Measurements from ENCODE around the gene KIF9. TPM values are rescaled to one million over a fixed set of nuclear protein-coding genes. Genes with fewer than 3 reads are reported as not detected.

Gene KIF9
- total RNA-seq, 1 donor from 2014 or later: 7.5 TPM

- no peaks in the 10 kb centered on the region for H3K9me3 ChIP-seq (ENCODE audit: insufficient read depth, low read depth, low read length)
- Mint-ChIP-seq H3K4me1 (ENCODE audit: low read depth, unreplicated experiment) (peaks cover 9% of the 10 kb centered on the region), H3K9me3 (ENCODE audit: unreplicated experiment) (no peaks in the 10 kb centered on the region), H3K27me3 (ENCODE audit: low read depth, unreplicated experiment) (peaks cover 2% of the 10 kb centered on the region), H3K27ac (ENCODE audit: unreplicated experiment) (no peak overlapping the region), H3K36me3 (ENCODE audit: low read depth, unreplicated experiment) (no peaks in the 10 kb centered on the region), H3K4me3 (ENCODE audit: unreplicated experiment) (no peak overlapping the region)
- no peaks in the 10 kb centered on the region for H3K27me3 ChIP-seq (ENCODE audit: insufficient read depth, low read length)
- H2AFZ ChIP-seq (ENCODE audit: low read depth, low read length): no peak overlapping the region
- H3K36me3 ChIP-seq (ENCODE audit: insufficient read depth, low read length): no peaks in the 10 kb centered on the region
- H3K27ac ChIP-seq (ENCODE audit: low read depth, low read length): no peak overlapping the region
- FAIRE-seq: no peak
- no peak for TF ChIP-seq CTCF (IDR thresholded peaks at IDR 0.05; ENCODE audit: insufficient read depth, low read depth, low read length)
- no peak for TF ChIP-seq EZH2 (IDR thresholded peaks at IDR 0.05; ENCODE audit: insufficient read depth, low read length)
- no peak overlapping the region for H3K4me2 ChIP-seq (ENCODE audit: low read length)
- no peak overlapping the region for H3K4me3 ChIP-seq (ENCODE audit: insufficient read depth, low read depth, low read length)
- no peak overlapping the region for H3K9ac ChIP-seq (ENCODE audit: low read length)
- H3K79me2 ChIP-seq (ENCODE audit: insufficient read depth, low read length): no peaks in the 10 kb centered on the region
- peaks cover 11% of the 10 kb centered on the region for H3K4me1 ChIP-seq (ENCODE audit: insufficient read depth, low read length)
- H4K20me1 ChIP-seq (ENCODE audit: insufficient read depth, low read length): no peaks in the 10 kb centered on the region
- DNase-seq (ENCODE audit: low read depth): no peak
Measured at GRCh38 chr3:47265725-47266428, 16.7 kb downstream of the KIF9 start.

GRCh38 chr3:47265008-47265407 is 17.6 kb downstream of the KIF9 start:
- Mint-ChIP-seq H3K4me1 (ENCODE audit: low read depth, unreplicated experiment) (peaks cover 12% of the 10 kb centered on the region), H3K9me3 (ENCODE audit: unreplicated experiment) (no peaks in the 10 kb centered on the region), H3K4me3 (ENCODE audit: unreplicated experiment) (no peak overlapping the region), H3K27me3 (ENCODE audit: low read depth, unreplicated experiment) (peaks cover 2% of the 10 kb centered on the region), H3K27ac (ENCODE audit: unreplicated experiment) (no peak overlapping the region), H3K36me3 (ENCODE audit: low read depth, unreplicated experiment) (peaks cover 2% of the 10 kb centered on the region)
- FAIRE-seq (no peak), DNase-seq (ENCODE audit: low read depth) (no peak)
- Histone ChIP-seq H3K27ac (ENCODE audit: low read depth, low read length) (no peak overlapping the region), H3K4me2 (ENCODE audit: low read length) (no peak overlapping the region), H3K36me3 (ENCODE audit: insufficient read depth, low read length) (no peaks in the 10 kb centered on the region), H3K4me3 (ENCODE audit: insufficient read depth, low read depth, low read length) (no peak overlapping the region), H3K9ac (ENCODE audit: low read length) (no peak overlapping the region), H3K79me2 (ENCODE audit: insufficient read depth, low read length) (no peaks in the 10 kb centered on the region), H4K20me1 (ENCODE audit: insufficient read depth, low read length) (no peaks in the 10 kb centered on the region), H3K9me3 (ENCODE audit: insufficient read depth, low read depth, low read length) (no peaks in the 10 kb centered on the region), H3K27me3 (ENCODE audit: insufficient read depth, low read length) (no peaks in the 10 kb centered on the region), H3K4me1 (ENCODE audit: insufficient read depth, low read length) (peaks cover 11% of the 10 kb centered on the region), H2AFZ (ENCODE audit: low read depth, low read length) (no peak overlapping the region)
- TF ChIP-seq EZH2 (IDR thresholded peaks at IDR 0.05; ENCODE audit: insufficient read depth, low read length) (no peak), CTCF (IDR thresholded peaks at IDR 0.05; ENCODE audit: insufficient read depth, low read depth, low read length) (no peak)

- Mint-ChIP-seq H3K9me3 (ENCODE audit: unreplicated experiment) (no peaks in the 10 kb centered on the region), H3K36me3 (ENCODE audit: low read depth, unreplicated experiment) (peaks cover 2% of the 10 kb centered on the region), H3K4me1 (ENCODE audit: low read depth, unreplicated experiment) (peaks cover 4% of the 10 kb centered on the region), H3K27ac (ENCODE audit: unreplicated experiment) (no peak overlapping the region), H3K27me3 (ENCODE audit: low read depth, unreplicated experiment) (peaks cover 5% of the 10 kb centered on the region), H3K4me3 (ENCODE audit: unreplicated experiment) (no peak overlapping the region)
- H3K4me1 ChIP-seq (ENCODE audit: insufficient read depth, low read length): peaks cover 2% of the 10 kb centered on the region
- no peaks in the 10 kb centered on the region for H3K79me2 ChIP-seq (ENCODE audit: insufficient read depth, low read length)
- no peak overlapping the region for H3K4me2 ChIP-seq (ENCODE audit: low read length)
- no peak overlapping the region for H3K27ac ChIP-seq (ENCODE audit: low read depth, low read length)
- TF ChIP-seq CTCF (IDR thresholded peaks at IDR 0.05; ENCODE audit: insufficient read depth, low read depth, low read length) (no peak), EZH2 (IDR thresholded peaks at IDR 0.05; ENCODE audit: insufficient read depth, low read length) (no peak)
- DNase-seq (ENCODE audit: low read depth) (no peak), FAIRE-seq (no peak)
- H3K9me3 ChIP-seq (ENCODE audit: insufficient read depth, low read depth, low read length): no peaks in the 10 kb centered on the region
- H2AFZ ChIP-seq (ENCODE audit: low read depth, low read length): no peak overlapping the region
- H3K36me3 ChIP-seq (ENCODE audit: insufficient read depth, low read length): no peaks in the 10 kb centered on the region
- no peak overlapping the region for H3K4me3 ChIP-seq (ENCODE audit: insufficient read depth, low read depth, low read length)
- no peak overlapping the region for H3K9ac ChIP-seq (ENCODE audit: low read length)
- H3K27me3 ChIP-seq (ENCODE audit: insufficient read depth, low read length): no peaks in the 10 kb centered on the region
- no peaks in the 10 kb centered on the region for H4K20me1 ChIP-seq (ENCODE audit: insufficient read depth, low read length)
Measured at GRCh38 chr3:47261301-47261700, 21.3 kb downstream of the KIF9 start.

All from astrocyte (in vitro differentiated cells and primary cell).